Measurements from ENCODE around the gene ITGA1. TPM values are rescaled to one million over a fixed set of nuclear protein-coding genes. Genes with fewer than 3 reads are reported as not detected.
"Not testable (repeated sequence)": the region's sequence is repeated elsewhere in the genome, so short reads cannot be mapped to it uniquely, and the experiment has no call there.

The ITGA1 gene
- total RNA-seq, 6 experiments from 2014 or later: 66.5 to 116 (median 82.1) TPM

DNA sequence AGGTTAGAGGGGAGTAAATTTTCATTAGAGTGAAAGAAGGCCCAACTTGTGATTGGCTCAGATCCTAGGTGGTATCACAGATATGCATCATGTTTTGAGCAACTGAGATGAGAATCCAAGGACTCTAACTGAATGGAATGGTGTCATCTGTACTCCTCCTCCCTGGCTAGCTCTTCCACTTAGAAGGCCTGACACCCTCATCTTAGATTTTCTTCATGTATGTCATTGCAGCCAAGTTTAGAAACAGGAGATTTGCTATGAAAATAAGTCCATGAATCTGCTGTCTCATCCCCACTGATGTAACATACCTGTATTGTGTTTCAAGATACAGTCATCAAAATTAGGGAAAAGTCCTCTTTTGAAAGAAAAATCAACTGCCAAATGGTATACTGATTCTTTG is 54.4 kb downstream of the ITGA1 start:
- ATAC-seq (no peak), DNase-seq (no peak)
- H3K36me3 ChIP-seq: no peaks in the 10 kb centered on the region
- TF ChIP-seq, protein P1, sequence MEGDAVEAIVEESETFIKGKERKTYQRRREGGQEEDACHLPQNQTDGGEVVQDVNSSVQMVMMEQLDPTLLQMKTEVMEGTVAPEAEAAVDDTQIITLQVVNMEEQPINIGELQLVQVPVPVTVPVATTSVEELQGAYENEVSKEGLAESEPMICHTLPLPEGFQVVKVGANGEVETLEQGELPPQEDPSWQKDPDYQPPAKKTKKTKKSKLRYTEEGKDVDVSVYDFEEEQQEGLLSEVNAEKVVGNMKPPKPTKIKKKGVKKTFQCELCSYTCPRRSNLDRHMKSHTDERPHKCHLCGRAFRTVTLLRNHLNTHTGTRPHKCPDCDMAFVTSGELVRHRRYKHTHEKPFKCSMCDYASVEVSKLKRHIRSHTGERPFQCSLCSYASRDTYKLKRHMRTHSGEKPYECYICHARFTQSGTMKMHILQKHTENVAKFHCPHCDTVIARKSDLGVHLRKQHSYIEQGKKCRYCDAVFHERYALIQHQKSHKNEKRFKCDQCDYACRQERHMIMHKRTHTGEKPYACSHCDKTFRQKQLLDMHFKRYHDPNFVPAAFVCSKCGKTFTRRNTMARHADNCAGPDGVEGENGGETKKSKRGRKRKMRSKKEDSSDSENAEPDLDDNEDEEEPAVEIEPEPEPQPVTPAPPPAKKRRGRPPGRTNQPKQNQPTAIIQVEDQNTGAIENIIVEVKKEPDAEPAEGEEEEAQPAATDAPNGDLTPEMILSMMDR (IDR thresholded peaks at IDR 0.05): no peak
- no peak for TF ChIP-seq POLR2A (IDR thresholded peaks at IDR 0.05)
- no peaks in the 10 kb centered on the region for H3K9me3 ChIP-seq
- peaks cover 0 to 24% (median 8%) of the 10 kb centered on the region in 4 donors for H3K4me1 ChIP-seq
- no peaks in the 10 kb centered on the region for H3K27me3 ChIP-seq
- no peak overlapping the region for H3K27ac ChIP-seq
- intact Hi-C loops (cut with DNase I): no loop called here
- H3K4me3 ChIP-seq: no peak overlapping the region

DNA sequence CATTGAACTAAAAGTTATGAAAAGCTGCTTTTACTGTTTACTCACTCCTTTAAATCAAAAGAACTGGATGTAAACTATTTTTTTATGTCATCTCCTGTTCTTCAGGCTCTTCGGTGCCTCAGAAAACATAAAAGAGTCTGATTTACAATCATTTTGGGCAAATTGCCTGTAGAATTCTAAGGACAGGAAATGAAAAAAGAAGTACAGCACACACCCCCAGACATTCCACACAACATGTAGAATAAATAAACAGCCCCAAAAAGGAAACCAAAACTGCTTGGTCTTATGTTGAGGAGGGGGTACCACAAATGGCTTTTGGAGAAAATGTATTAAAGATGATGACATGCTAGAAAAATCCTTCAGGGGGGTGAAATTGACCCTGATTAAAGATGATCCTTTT is 57.2 kb downstream of the ITGA1 start:
- TF ChIP-seq, protein P1 (IDR thresholded peaks at IDR 0.05): no peak
- TF ChIP-seq POLR2A (IDR thresholded peaks at IDR 0.05): no peak
- H3K27me3 ChIP-seq: no peaks in the 10 kb centered on the region
- peak in 1 of 4 donors; percentile 34 for ATAC-seq
- H3K36me3 ChIP-seq: no peaks in the 10 kb centered on the region
- no peaks in the 10 kb centered on the region for H3K9me3 ChIP-seq
- peaks cover 0 to 4% (median 0%) of the 10 kb centered on the region in 4 donors for H3K4me1 ChIP-seq
- intact Hi-C loops (cut with DNase I): no loop called here
- DNase-seq: no peak
- H3K27ac ChIP-seq: no peak overlapping the region
- 26% methylated on average over 1 of the region's 1 CpG for WGBS (ENCODE audit: insufficient coverage, low coverage, low lambda C conversion rate, missing lambda C conversion rate)
- H3K4me3 ChIP-seq: no peak overlapping the region

DNA sequence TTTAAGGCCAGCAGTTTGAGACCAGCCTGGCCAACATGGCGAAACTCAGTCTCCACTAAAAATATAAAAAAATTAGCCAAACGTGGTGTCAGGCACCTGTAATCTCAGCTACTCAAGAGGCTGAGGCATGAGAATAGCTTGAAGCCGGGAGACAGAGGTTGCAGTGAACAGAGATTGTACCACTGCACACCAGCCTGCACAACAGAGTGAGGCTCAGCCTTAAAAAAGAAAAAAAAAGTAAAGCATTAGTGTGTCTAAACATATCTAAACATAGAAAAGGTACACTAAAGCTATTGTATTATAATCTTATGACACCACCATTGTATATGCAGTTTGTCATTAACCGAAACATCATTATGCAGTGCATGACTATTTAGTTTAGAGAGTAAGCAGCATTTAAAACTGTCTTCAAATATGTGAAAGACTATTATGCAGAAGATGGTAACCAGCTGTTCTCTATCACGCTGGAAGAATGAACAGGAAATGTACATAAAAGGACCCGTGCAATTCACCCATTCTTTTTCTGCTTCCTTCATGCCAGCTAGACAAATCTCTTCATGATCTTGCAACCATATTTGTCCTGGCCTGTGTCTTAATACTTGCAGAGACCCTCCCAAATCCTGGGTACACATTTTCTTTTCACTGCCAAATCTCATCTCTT is 58.6 kb downstream of the ITGA1 start:
- 71% methylated on average over 6 of the region's 6 CpGs for WGBS (ENCODE audit: insufficient coverage, low coverage, low lambda C conversion rate, missing lambda C conversion rate)
- Histone ChIP-seq H3K27me3 (no peaks in the 10 kb centered on the region), H3K36me3 (peaks cover 0 to 1% (median 0%) of the 10 kb centered on the region in 4 donors), H3K9me3 (no peaks in the 10 kb centered on the region), H3K27ac (no peak overlapping the region), H3K4me1 (no peaks in the 10 kb centered on the region), H3K4me3 (no peak overlapping the region)
- DNase-seq (no peak), ATAC-seq (no peak)
- intact Hi-C loops (cut with DNase I): no loop called here
- TF ChIP-seq, protein P1 (IDR thresholded peaks at IDR 0.05): no peak
- TF ChIP-seq POLR2A (IDR thresholded peaks at IDR 0.05): no peak

DNA sequence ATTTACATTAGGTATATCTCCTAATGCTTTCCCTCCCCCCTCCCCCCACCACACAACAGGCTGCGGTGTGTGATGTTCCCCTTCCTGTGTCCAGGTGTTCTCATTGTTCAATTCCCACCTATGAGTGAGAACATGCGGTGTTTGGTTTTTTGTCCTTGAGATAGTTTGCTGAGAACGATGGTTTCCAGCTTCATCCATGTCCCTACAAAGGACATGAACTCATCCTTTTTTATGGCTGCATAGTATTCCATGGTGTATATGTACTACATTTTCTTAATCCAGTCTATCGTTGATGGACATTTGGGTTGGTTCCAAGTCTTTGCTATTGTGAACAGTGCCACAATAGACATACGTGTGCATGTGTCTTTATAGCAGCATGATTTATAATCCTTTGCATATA is 61.0 kb downstream of the ITGA1 start:
- H3K36me3 ChIP-seq; H3K4me1 ChIP-seq; intact Hi-C loops (cut with DNase I); H3K9me3 ChIP-seq; H3K27ac ChIP-seq; ATAC-seq; DNase-seq; H3K4me3 ChIP-seq; H3K27me3 ChIP-seq: not testable (repeated sequence)
- WGBS (ENCODE audit: insufficient coverage, low coverage, low lambda C conversion rate, missing lambda C conversion rate): 90% methylated on average over 4 of the region's 5 CpGs

DNA sequence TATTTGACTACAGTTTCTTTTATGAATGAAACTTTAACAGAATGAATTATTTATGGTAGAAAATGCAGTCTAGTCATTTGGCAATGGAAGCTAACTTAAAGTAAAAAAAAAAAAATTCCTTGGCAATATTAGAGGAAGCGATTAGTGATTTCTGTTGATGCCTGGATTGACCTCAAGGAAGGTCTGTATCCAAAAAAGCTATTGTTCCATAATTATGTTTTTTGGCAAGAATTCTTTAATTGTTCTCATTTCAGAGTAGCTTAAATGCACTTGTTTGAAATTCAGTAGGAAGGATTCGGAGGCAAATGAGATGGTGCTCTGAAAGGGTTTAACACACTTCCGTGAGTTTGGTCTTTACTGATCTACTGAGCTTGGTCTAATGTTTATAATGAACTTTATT is 61.8 kb downstream of the ITGA1 start:
- peak in 2 of 4 donors; percentile 10 to 49 for ATAC-seq
- no peak overlapping the region for H3K27ac ChIP-seq
- 78% methylated on average over 3 of the region's 3 CpGs for WGBS (ENCODE audit: insufficient coverage, low coverage, low lambda C conversion rate, missing lambda C conversion rate)
- H3K36me3 ChIP-seq: peaks cover 0 to 3% (median under 1%) of the 10 kb centered on the region in 4 donors
- intact Hi-C loops (cut with DNase I): no loop called here
- H3K4me3 ChIP-seq: no peak overlapping the region
- H3K4me1 ChIP-seq: no peaks in the 10 kb centered on the region
- H3K27me3 ChIP-seq: no peaks in the 10 kb centered on the region
- TF ChIP-seq, protein P1 (IDR thresholded peaks at IDR 0.05): no peak
- TF ChIP-seq POLR2A (IDR thresholded peaks at IDR 0.05): no peak
- no peak for DNase-seq
- H3K9me3 ChIP-seq: no peaks in the 10 kb centered on the region
